Stimulated activated CD4-positive, alpha-beta T cell treated with anti-CD3 and anti-CD28 coated beads, Interleukin-15, amount 100 ng/mL, for 24 hours (primary cell): Measurements from ENCODE around the gene CYB5D1.
"Not testable (repeated sequence)": the region's sequence is repeated elsewhere in the genome, so short reads cannot be mapped to it uniquely, and the experiment has no call there.

ENCODE experiments used
- DNase-seq: peaks from one replicate; pipeline ENCODE4 v3.0.0-alpha.2; 2020

CYB5D1 gene

DNA sequence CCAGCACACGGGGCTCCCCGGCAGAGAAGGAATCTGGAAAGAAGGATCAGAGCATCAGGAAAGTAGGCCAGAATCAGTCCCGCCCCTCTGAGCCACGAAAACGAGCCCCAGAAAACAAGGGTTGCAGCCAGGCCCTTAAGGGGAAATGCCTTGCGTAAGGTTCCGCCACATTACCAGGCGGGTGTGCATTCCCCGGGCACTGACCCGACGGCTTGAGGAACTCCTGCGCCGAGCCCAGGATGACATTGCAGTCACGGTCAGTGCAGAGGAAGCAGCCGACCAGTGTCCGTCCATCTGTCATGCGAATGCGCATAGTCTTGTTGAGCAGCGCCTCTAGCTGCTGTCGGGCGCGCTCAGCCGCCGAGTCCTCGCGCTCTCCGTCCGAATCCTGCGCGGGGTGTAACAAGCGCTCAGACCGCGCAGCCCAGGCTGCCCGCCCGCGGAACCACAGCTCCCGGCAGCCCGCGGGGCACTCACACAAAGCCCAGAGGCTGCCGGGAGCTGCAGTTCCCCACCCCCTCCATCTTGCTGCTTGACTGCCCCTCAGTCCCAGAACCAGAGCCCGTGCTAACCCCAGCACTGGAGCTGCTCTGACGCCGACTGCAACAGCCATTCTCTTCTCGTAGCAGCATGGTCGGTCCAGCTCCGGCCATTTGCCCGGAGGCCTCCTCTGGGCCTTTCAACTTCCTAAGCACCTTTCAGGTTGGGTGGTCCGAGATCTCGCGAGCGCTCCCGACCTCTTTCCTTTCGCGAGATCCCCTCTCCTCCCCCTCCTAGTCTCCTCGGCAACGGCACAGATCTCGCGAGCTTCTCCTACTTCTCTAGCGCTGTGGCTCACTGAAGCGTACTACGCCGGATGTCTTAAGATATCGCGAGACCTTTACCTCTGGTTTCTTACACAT is 741 bp upstream of the CYB5D1 start, which contains the start of gene NAA38:
Gene NAA38 (minus strand): TSS at position 749 of the 902 bp plus-strand sequence. CDS start 96 bp downstream, at position 653.
- DNase-seq, result peak; percentile 95

- peak; percentile 63 for DNase-seq
Measured at GRCh38 chr17:7858522-7858810, 663 bp downstream of the CYB5D1 start.

DNA sequence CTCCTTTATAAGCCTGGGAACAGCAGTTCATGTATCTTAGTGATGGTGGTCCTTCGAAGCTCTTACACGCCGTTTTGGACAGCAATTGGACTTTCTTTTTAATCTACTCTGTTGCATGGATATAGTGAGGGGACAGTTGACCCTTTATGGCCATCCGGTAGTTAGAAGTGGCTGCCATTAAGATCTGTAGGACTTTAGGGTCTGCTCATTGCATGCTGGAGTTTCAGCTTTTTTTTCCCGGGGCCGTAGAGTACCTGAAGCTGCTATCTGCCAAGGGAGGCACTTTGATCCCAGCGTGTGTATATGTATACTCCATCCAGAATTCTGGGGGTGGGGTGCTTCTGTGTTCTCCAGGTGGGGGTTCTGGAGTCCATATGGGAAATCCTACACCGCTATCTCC is 1.2 kb downstream of the CYB5D1 start:
- no peak for DNase-seq

GRCh38 chr17:7862692-7863437 is 5.1 kb downstream of the CYB5D1 start:
- peak; percentile 46 for DNase-seq

DNA sequence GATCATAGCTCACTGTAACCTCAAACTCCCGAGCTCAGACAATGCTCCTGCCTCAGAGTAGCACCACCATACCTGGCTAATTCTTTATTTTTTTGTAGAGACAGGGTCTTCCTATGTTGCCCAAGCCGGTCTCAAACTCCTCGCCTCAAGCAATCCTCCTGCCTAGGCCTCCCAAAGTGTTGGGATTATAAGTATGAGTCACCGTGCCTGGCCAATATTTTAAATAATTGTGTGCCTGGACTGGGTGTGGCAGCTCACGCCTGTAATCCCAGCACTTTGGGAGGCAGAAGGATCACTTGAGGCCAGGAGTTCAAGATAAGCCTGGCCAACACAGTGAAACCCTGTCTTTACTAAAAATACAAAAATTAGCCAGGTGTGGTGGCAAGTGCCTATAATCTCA is 6.6 kb downstream of the CYB5D1 start:
- DNase-seq, result not testable (repeated sequence)

GRCh38 chr17:7864995-7865650 is 7.3 kb downstream of the CYB5D1 start:
- DNase-seq, result no peak

DNA sequence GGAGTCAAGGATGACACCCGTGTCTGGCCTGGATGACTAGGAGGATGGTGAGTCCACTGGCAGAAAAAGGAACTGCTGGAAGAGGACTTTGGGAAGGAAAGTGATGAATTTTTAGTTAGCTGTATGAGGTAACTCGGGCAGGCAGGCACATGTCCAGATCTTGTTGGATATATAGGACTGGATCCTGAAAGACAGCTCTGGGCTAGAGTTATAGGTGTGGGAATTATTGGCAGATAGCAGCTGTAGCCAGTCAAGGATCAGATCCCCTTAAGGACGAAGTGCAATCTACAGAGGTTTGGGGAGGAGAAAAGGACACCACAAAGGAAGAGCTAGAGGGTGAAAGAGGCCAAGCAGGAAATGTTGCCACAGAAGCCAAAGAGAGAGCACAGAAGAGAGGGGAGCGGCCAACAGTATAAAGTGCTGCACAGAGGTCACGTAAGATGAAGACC is 10.1 kb downstream of the CYB5D1 start:
- DNase-seq, result no peak

GRCh38 chr17:7873051-7873450 is 15.2 kb downstream of the CYB5D1 start:
- no peak for DNase-seq

DNA sequence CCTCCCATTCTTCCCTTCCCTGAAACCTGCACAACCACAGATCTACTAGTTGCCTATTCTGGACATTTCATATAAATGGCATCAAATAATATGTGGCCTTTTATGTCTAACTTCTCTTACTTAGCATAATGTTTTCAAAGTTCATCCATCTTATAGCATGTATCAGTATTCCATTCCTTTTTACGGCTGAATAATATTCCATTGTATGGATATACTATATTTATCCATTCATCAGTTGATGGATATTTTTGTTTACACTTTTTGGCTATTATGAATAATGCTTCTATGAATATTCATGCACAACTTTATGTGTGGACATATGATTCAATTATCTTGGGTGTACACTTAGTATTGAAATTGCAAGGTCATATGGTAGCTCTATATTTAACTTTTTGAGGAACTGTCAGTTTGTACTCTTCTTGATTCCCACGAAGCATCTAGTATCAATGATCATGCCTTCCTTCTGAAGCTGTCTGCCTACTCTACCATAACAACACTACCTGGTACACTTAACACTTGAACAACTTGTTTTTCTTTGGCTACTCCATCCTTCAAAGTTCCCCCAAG is 18.1 kb downstream of the CYB5D1 start:
- no peak for DNase-seq

DNA sequence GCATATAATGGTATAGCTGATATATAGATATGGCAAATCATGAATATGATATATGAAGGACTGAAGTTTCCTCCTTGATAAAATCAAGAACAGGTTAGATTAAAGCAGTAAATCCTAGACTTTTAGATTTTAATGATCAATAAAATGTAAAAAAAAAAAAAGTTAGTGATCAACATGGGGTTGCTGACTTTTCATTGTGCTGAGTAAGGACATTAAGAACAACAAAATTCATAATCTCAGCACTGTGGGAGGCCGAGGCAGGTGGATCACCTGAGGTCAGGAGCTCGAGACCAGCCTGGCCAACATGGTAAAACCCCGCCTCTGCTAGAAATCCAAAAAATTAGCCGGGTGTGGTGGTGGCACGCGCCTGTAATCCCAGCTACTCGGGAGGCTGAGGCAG is 20.4 kb downstream of the CYB5D1 start:
- no peak for DNase-seq

- no peak for DNase-seq
Measured at GRCh38 chr17:7880076-7880868, 22.5 kb downstream of the CYB5D1 start.

GRCh38 chr17:7881276-7882054 is 23.7 kb downstream of the CYB5D1 start:
- DNase-seq, result no peak

DNA sequence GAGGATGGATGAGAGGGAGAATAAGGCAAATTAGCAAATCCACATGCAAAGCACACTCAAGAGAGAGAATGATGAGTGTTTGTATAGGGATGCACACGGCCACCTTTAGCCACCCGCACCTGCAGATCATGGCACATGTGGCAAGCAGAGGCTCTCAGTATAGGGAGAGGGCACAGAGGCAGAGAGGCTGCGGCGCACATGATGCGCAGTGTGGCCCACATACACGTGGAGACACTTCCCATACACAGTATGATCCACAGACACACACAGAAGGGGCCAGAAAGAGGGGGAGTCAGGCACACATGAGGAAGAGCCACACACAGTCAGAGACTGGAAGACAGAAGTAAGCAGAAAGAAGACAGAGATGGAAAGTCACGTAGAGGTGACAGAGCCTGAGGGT is 24.3 kb downstream of the CYB5D1 start:
- peak; percentile 21 for DNase-seq

DNA sequence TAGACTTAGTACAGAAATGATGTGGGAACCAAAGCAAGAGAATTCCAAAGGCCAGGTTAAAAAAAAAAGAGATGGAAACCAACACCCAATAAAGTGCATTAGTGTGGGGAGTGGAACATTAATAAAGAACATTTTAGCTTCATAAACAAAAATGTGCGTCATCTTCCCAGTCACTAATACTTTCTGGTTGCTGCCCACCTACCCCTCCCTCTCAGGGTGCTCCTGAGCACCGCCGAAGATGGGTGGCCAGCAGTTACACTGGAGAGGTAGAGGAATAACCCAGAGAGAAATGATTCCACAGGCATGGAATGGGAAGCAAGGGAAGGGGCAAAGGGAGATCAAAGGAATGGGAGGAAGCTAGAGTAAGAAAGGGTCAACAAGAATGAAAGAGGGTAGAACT is 24.8 kb downstream of the CYB5D1 start:
- DNase-seq, result no peak

- peak; percentile 45 for DNase-seq
Measured at GRCh38 chr17:7883781-7884386, 26.1 kb downstream of the CYB5D1 start.

DNA sequence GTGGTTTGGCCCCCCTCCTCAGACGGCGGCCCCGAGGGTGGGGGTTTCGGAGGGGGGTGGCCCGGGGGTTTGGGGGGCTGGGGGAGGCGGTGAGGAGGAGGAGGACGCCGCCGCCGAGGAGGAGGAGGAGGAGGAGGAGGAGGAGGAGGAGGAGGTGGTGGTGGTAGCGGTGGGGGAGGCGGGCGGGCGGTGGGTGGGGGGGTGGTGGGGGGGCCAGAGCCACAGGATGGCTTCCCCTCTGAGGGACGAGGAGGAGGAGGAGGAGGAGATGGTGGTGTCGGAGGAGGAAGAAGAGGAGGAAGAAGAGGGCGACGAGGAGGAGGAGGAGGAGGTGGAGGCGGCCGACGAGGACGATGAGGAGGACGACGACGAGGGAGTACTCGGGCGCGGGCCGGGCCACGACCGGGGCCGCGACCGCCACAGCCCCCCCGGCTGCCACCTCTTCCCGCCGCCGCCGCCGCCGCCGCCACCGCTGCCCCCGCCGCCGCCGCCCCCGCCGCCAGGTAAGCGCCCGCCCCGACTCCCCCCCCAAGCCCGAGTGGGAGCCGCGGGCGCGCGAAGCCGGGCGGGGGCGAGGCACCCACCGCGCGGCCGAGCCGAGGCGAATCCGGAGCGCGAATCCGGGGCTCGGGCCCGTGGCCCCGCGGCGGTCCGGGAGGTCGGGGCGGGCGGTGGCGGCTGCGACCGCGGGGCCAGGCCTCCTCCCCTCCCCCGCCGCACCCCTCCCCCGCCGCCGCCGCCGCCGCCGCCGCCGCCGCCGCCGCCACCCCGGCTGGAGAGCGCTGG is 27.0 kb downstream of the CYB5D1 start:
- peak; percentile 46 for DNase-seq

- peak; percentile 66 for DNase-seq
Measured at GRCh38 chr17:7885367-7886226, 27.8 kb downstream of the CYB5D1 start.

DNA sequence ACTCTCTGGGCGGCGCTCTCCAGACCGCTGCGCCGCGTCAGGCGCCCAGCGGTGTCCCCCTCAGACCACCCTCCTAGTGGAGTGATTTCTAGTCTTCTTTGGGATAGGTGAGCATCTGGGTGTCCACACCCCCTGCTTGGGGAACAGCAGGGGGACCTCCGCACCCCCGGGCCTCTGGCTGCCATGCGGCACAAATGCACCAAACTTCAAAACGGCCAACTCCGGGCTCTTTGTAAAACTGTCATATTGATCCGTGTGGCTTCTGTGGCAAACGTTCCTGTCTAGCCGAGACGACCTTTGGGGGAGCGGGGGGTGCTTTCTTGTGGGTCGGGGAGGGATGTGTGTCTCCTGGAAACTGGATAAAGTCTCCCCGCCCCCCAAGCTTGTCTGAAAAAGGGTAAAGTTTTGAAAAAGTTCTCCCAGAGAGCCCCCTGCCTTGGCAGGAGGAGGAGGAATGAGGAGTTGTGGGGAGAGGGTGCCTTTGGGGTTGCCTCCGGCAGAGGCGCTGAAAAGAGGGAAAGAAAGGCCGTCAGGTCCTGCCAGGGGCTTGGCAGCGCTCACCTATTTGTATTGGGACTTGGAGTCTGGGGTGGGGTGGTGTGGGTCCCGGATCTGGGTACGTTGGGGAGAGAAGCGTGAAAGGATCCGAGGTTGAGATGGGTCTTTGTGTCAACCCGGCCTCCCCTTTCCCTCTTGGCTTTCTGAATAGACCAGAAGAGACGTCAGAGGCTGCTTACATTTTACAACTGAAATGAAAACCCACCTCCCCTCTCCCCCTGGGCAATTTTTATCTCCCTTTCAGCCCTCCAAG is 28.6 kb downstream of the CYB5D1 start:
- peak; percentile 67 for DNase-seq
